Measurements from ENCODE around the gene OR6A2.
"Not testable (repeated sequence)": the region's sequence is repeated elsewhere in the genome, so short reads cannot be mapped to it uniquely, and the experiment has no call there.

The OR6A2 gene

GRCh38 chr11:6817694-6818093 is 18.2 kb upstream of the OR6A2 start:
- TF ChIP-seq ZNF8 (CRISPR knock-in tag; IDR thresholded peaks at IDR 0.05): no peak
- TF ChIP-seq ESRRG (CRISPR knock-in tag; IDR thresholded peaks at IDR 0.05): no peak
- TF ChIP-seq CSRNP3 (CRISPR knock-in tag; IDR thresholded peaks at IDR 0.05): no peak
- TF ChIP-seq TOX (CRISPR knock-in tag; IDR thresholded peaks at IDR 0.05; ENCODE audit: borderline replicate concordance): no peak
- no peak for TF ChIP-seq ZNF70 (CRISPR knock-in tag; IDR thresholded peaks at IDR 0.05)
- TF ChIP-seq PPARA (CRISPR knock-in tag; IDR thresholded peaks at IDR 0.05; ENCODE audit: borderline replicate concordance): no peak
- no peak for TF ChIP-seq ZFP3 (CRISPR knock-in tag; IDR thresholded peaks at IDR 0.05)
- no peak for TF ChIP-seq ISL1 (CRISPR knock-in tag; IDR thresholded peaks at IDR 0.05)

GRCh38 chr11:6813656-6814055 is 14.2 kb upstream of the OR6A2 start:
- ATAC-seq: no peak
- TF ChIP-seq PPARA (CRISPR knock-in tag; IDR thresholded peaks at IDR 0.05; ENCODE audit: borderline replicate concordance): no peak

More at GRCh38 chr11:6817694-6818093, 18.2 kb upstream of the OR6A2 start:
- no peak for ATAC-seq

GRCh38 chr11:6812390-6813005 is 13.0 kb upstream of the OR6A2 start:
- ATAC-seq: peak; percentile 83
- TF ChIP-seq PATZ1 (CRISPR knock-in tag; IDR thresholded peaks at IDR 0.05; ENCODE audit: borderline replicate concordance) (no peak), POU6F1 (CRISPR knock-in tag; IDR thresholded peaks at IDR 0.05; ENCODE audit: borderline replicate concordance, low read depth) (no peak), RARB (CRISPR knock-in tag; IDR thresholded peaks at IDR 0.05) (no peak), ESRRG (CRISPR knock-in tag; IDR thresholded peaks at IDR 0.05) (no peak), BACH2 (CRISPR knock-in tag; IDR thresholded peaks at IDR 0.05; ENCODE audit: borderline replicate concordance) (no peak), ZNF8 (CRISPR knock-in tag; IDR thresholded peaks at IDR 0.05) (no peak), GLIS3 (CRISPR knock-in tag; IDR thresholded peaks at IDR 0.05) (no peak)

GRCh38 chr11:6801075-6801474 is 1.6 kb upstream of the OR6A2 start:
- ATAC-seq: not testable (repeated sequence)

- TF ChIP-seq ARNTL (CRISPR knock-in tag; IDR thresholded peaks at IDR 0.05; ENCODE audit: borderline replicate concordance, low read depth) (no peak), CSRNP3 (CRISPR knock-in tag; IDR thresholded peaks at IDR 0.05) (no peak), RARB (CRISPR knock-in tag; IDR thresholded peaks at IDR 0.05) (no peak), CREB5 (CRISPR knock-in tag; IDR thresholded peaks at IDR 0.05; ENCODE audit: low read depth) (no peak), TCF4 (CRISPR knock-in tag; IDR thresholded peaks at IDR 0.05; ENCODE audit: borderline replicate concordance) (no peak), OSR1 (CRISPR knock-in tag; IDR thresholded peaks at IDR 0.05) (no peak), ZFP3 (CRISPR knock-in tag; IDR thresholded peaks at IDR 0.05) (no peak)
Observed at GRCh38 chr11:6794639-6795038, 4.8 kb downstream of the OR6A2 start.

More at GRCh38 chr11:6794639-6795038, 4.8 kb downstream of the OR6A2 start:
- no peak for ATAC-seq

Data from SK-N-SH treated with all-trans-retinoic acid at 6 μM for 48 hours (cell line).